ENCODE measurements around the gene CRPPA. TPM values are rescaled to one million over a fixed set of nuclear protein-coding genes. Genes with fewer than 3 reads are reported as not detected.
"Not testable (repeated sequence)": the region's sequence is repeated elsewhere in the genome, so short reads cannot be mapped to it uniquely, and the experiment has no call there.

CRPPA gene
- total RNA-seq, 2 donors from 2014 or later: 1.7 to 2.1 TPM

GRCh38 chr7:16398146-16399017 is 23.0 kb downstream of the CRPPA start:
- no peak for DNase-seq (ENCODE audit: low spot score)
- Mint-ChIP-seq H3K4me1 (ENCODE audit: low read depth in 2 of 2) (peaks cover 7 to 16% of the 10 kb centered on the region in 2 donors), H3K4me3 (no peak overlapping the region), H3K36me3 (peaks cover 31% of the 10 kb centered on the region), H3K9me3 (peaks cover 19% of the 10 kb centered on the region), H3K27ac (no peak overlapping the region), H3K27me3 (no peaks in the 10 kb centered on the region)
- ATAC-seq: no peak

- Mint-ChIP-seq H3K36me3 (peaks cover 23% of the 10 kb centered on the region), H3K9me3 (peaks cover 19% of the 10 kb centered on the region), H3K4me3 (no peak overlapping the region), H3K27ac (no peak overlapping the region), H3K27me3 (no peaks in the 10 kb centered on the region), H3K4me1 (ENCODE audit: low read depth in 2 of 2) (peaks cover 7 to 16% of the 10 kb centered on the region in 2 donors)
- DNase-seq (ENCODE audit: low spot score) (no peak), ATAC-seq (no peak)
Measured at GRCh38 chr7:16397501-16398145, 23.7 kb downstream of the CRPPA start.

- H3K27ac Mint-ChIP-seq: peak overlapping the region; percentile 54 to 58
- ATAC-seq: no peak
- no peak for DNase-seq (ENCODE audit: low spot score)
- peaks cover 16% of the 10 kb centered on the region for H3K36me3 Mint-ChIP-seq
- no peaks in the 10 kb centered on the region for H3K27me3 Mint-ChIP-seq
- peaks cover 7 to 16% of the 10 kb centered on the region in 2 donors for H3K4me1 Mint-ChIP-seq (ENCODE audit: low read depth in 2 of 2)
- no peak overlapping the region for H3K4me3 Mint-ChIP-seq
- peaks cover 13% of the 10 kb centered on the region for H3K9me3 Mint-ChIP-seq
Measured at GRCh38 chr7:16396766-16397500, 24.4 kb downstream of the CRPPA start.

- ATAC-seq: no peak
- no peak for DNase-seq (ENCODE audit: low spot score)
- H3K4me1 Mint-ChIP-seq (ENCODE audit: low read depth in 2 of 2): peaks cover 7 to 13% of the 10 kb centered on the region in 2 donors
- H3K4me3 Mint-ChIP-seq: no peak overlapping the region
- H3K9me3 Mint-ChIP-seq: peaks cover 15% of the 10 kb centered on the region
- H3K27me3 Mint-ChIP-seq: no peaks in the 10 kb centered on the region
- H3K27ac Mint-ChIP-seq: no peak overlapping the region
- peaks cover 13% of the 10 kb centered on the region for H3K36me3 Mint-ChIP-seq
Measured at GRCh38 chr7:16395121-16395520, 26.2 kb downstream of the CRPPA start.

GRCh38 chr7:16393862-16394422 is 27.4 kb downstream of the CRPPA start:
- Mint-ChIP-seq H3K4me3 (no peak overlapping the region), H3K36me3 (peaks cover 10% of the 10 kb centered on the region), H3K9me3 (peaks cover 17% of the 10 kb centered on the region), H3K27me3 (no peaks in the 10 kb centered on the region), H3K27ac (no peak overlapping the region), H3K4me1 (ENCODE audit: low read depth in 2 of 2) (peaks cover 7 to 10% of the 10 kb centered on the region in 2 donors)
- ATAC-seq (no peak), DNase-seq (ENCODE audit: low spot score) (no peak)

GRCh38 chr7:16392990-16393523 is 28.3 kb downstream of the CRPPA start:
- Mint-ChIP-seq H3K27me3 (no peaks in the 10 kb centered on the region), H3K36me3 (peaks cover 9% of the 10 kb centered on the region), H3K4me3 (no peak overlapping the region), H3K27ac (no peak overlapping the region), H3K4me1 (ENCODE audit: low read depth in 2 of 2) (peaks cover 7 to 10% of the 10 kb centered on the region in 2 donors), H3K9me3 (peaks cover 17% of the 10 kb centered on the region)
- ATAC-seq: no peak
- no peak for DNase-seq (ENCODE audit: low spot score)

- H3K4me1 Mint-ChIP-seq (ENCODE audit: low read depth in 2 of 2): not testable (repeated sequence)
Measured at GRCh38 chr7:16383786-16384185, 37.6 kb downstream of the CRPPA start.

GRCh38 chr7:16383103-16383502 is 38.2 kb downstream of the CRPPA start:
- peaks cover 11% of the 10 kb centered on the region for H3K36me3 Mint-ChIP-seq
- H3K27me3 Mint-ChIP-seq; H3K4me3 Mint-ChIP-seq; H3K9me3 Mint-ChIP-seq; DNase-seq (ENCODE audit: low spot score); H3K4me1 Mint-ChIP-seq (ENCODE audit: low read depth in 2 of 2); H3K27ac Mint-ChIP-seq; ATAC-seq: not testable (repeated sequence)

More at GRCh38 chr7:16383786-16384185, 37.6 kb downstream of the CRPPA start:
- ATAC-seq; H3K9me3 Mint-ChIP-seq; DNase-seq (ENCODE audit: low spot score); H3K27me3 Mint-ChIP-seq; H3K27ac Mint-ChIP-seq; H3K4me3 Mint-ChIP-seq: not testable (repeated sequence)
- peaks cover 11% of the 10 kb centered on the region for H3K36me3 Mint-ChIP-seq

Other genes with a start within 250 kb of the CRPPA start
- gene SOSTDC1, start 44.2 kb upstream of the CRPPA start, total RNA-seq: not detected
- gene LRRC72, start 105.3 kb upstream of the CRPPA start, total RNA-seq: not detected
- gene ANKMY2, start 224.2 kb upstream of the CRPPA start, total RNA-seq: 10 to 100 TPM; 11.3 to 13.4 TPM
- 10 to 100 TPM; 50.5 to 69.3 TPM for gene BZW2, start 224.6 kb upstream of the CRPPA start, total RNA-seq